DND-41 (cell line): ENCODE measurements around the gene FBXL19.

ENCODE experiments used
- ATAC-seq: fragments of 200-7000 bp; cut with Tn5 transposase; 3 replicates; pipeline ENCODE4 v1.9.1; 2021; ENCODE audit warnings: low read depth; ENCODE audit not compliant: insufficient read depth
- DNase-seq: peaks from one replicate; pipeline ENCODE4 v3.0.0-alpha.2; 2020
- H2AFZ ChIP-seq: 2 replicates; pipeline ENCODE4 v1.6.0; 2012; ENCODE audit warnings: low read depth, low read length
- H3K27ac ChIP-seq: 2 replicates; pipeline ENCODE4 v1.5.1; 2012; ENCODE audit warnings: low read length, inconsistent platforms
- H3K27me3 ChIP-seq: fragments of 200-600 bp; sonication (generic); 2 replicates; pipeline ENCODE4 v1.6.0; 2012; ENCODE audit warnings: low read length, mild to moderate bottlenecking, inconsistent platforms; ENCODE audit not compliant: insufficient read depth, poor library complexity
- H3K36me3 ChIP-seq: 2 replicates; pipeline ENCODE4 v1.5.1; 2012; ENCODE audit warnings: low read length, inconsistent platforms; ENCODE audit not compliant: insufficient read depth
- H3K4me1 ChIP-seq: 2 replicates; pipeline ENCODE4 v1.5.1; 2012; ENCODE audit warnings: mild to moderate bottlenecking, low read length; ENCODE audit not compliant: insufficient read depth
- H3K4me2 ChIP-seq: 2 replicates; pipeline ENCODE4 v1.6.0; 2012; ENCODE audit warnings: mild to moderate bottlenecking, moderate library complexity, low read length, inconsistent platforms; ENCODE audit not compliant: insufficient read depth
- H3K4me3 ChIP-seq, 2 experiments: fragments of 200-600 bp in 1 of 2; shearing (Covaris generic) in 1 of 2; 2 replicates each; pipeline ENCODE4 v1.5.1; 2012 to 2016; ENCODE audit warnings: inconsistent platforms in 2 of 2, low read length in 2 of 2, mild to moderate bottlenecking in 2 of 2, low read depth in 1 of 2, moderate library complexity in 1 of 2
- H3K79me2 ChIP-seq: 2 replicates; pipeline ENCODE4 v1.6.0; 2012; ENCODE audit warnings: low read length, inconsistent platforms; ENCODE audit not compliant: insufficient read depth
- H3K9ac ChIP-seq: 2 replicates; pipeline ENCODE4 v1.6.0; 2012; ENCODE audit warnings: low read depth, mild to moderate bottlenecking, inconsistent platforms, low read length, moderate library complexity
- H3K9me3 ChIP-seq: 2 replicates; pipeline ENCODE4 v1.5.1; 2012; ENCODE audit warnings: low read length, moderate library complexity, mild to moderate bottlenecking, inconsistent platforms; ENCODE audit not compliant: insufficient read depth, severe bottlenecking
- H4K20me1 ChIP-seq: 2 replicates; pipeline ENCODE4 v1.6.0; 2012; ENCODE audit warnings: low read length; ENCODE audit not compliant: insufficient read depth
- EZH2 ChIP-seq: IDR thresholded peaks from 3 replicates; pipeline ENCODE4 v1.6.1; 2012; ENCODE audit warnings: borderline replicate concordance, low read depth, mild to moderate bottlenecking, moderate library complexity, low read length, inconsistent platforms; ENCODE audit not compliant: severe bottlenecking
- TF ChIP-seq, protein P1 (sequence below): IDR thresholded peaks from 2 replicates; pipeline ENCODE4 v1.5.1; 2012; ENCODE audit warnings: borderline replicate concordance, low read length, moderate library complexity, mild to moderate bottlenecking; ENCODE audit not compliant: poor library complexity, severe bottlenecking; ENCODE audit errors: extremely low read depth

FBXL19 gene

DNA sequence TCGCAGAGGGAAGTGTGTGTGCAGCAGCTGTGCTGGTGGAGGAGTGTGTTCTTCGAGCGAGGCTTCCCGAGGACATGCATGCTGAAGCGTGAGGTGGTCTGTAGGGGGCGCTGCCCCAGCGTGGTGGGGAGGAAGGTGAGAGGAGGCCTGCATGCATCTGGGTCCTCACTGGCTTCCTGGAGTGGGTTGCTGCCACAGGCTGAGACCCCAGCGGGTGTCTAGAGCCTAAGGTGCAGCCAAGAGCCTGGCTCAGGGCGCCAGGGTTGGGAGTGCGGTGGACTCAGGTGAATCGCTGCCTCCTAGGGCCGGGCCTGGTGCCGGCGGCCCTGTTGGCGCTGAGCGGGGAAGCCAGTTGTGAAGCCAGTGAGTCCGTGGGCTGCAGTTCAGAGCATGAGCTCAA, 54.1 kb downstream of the FBXL19 start:
- no peak overlapping the region for H3K4me2 ChIP-seq
- no peaks in the 10 kb centered on the region for H3K27me3 ChIP-seq
- H3K9me3 ChIP-seq = no peaks in the 10 kb centered on the region
- no peaks in the 10 kb centered on the region for H3K79me2 ChIP-seq
- H3K9ac ChIP-seq = no peak overlapping the region
- H3K4me3 ChIP-seq = no peak overlapping the region
- H2AFZ ChIP-seq = no peak overlapping the region
- peaks cover 14% of the 10 kb centered on the region for H4K20me1 ChIP-seq
- no peak overlapping the region for H3K27ac ChIP-seq
- DNase-seq (peak; percentile 33), ATAC-seq (no peak; the same call in 2 of the 3 replicates)
- H3K4me1 ChIP-seq = no peaks in the 10 kb centered on the region
- TF ChIP-seq, protein P1, sequence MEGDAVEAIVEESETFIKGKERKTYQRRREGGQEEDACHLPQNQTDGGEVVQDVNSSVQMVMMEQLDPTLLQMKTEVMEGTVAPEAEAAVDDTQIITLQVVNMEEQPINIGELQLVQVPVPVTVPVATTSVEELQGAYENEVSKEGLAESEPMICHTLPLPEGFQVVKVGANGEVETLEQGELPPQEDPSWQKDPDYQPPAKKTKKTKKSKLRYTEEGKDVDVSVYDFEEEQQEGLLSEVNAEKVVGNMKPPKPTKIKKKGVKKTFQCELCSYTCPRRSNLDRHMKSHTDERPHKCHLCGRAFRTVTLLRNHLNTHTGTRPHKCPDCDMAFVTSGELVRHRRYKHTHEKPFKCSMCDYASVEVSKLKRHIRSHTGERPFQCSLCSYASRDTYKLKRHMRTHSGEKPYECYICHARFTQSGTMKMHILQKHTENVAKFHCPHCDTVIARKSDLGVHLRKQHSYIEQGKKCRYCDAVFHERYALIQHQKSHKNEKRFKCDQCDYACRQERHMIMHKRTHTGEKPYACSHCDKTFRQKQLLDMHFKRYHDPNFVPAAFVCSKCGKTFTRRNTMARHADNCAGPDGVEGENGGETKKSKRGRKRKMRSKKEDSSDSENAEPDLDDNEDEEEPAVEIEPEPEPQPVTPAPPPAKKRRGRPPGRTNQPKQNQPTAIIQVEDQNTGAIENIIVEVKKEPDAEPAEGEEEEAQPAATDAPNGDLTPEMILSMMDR = peak; percentile 65
- no peak for TF ChIP-seq EZH2
- peaks cover 93% of the 10 kb centered on the region for H3K36me3 ChIP-seq

DNA sequence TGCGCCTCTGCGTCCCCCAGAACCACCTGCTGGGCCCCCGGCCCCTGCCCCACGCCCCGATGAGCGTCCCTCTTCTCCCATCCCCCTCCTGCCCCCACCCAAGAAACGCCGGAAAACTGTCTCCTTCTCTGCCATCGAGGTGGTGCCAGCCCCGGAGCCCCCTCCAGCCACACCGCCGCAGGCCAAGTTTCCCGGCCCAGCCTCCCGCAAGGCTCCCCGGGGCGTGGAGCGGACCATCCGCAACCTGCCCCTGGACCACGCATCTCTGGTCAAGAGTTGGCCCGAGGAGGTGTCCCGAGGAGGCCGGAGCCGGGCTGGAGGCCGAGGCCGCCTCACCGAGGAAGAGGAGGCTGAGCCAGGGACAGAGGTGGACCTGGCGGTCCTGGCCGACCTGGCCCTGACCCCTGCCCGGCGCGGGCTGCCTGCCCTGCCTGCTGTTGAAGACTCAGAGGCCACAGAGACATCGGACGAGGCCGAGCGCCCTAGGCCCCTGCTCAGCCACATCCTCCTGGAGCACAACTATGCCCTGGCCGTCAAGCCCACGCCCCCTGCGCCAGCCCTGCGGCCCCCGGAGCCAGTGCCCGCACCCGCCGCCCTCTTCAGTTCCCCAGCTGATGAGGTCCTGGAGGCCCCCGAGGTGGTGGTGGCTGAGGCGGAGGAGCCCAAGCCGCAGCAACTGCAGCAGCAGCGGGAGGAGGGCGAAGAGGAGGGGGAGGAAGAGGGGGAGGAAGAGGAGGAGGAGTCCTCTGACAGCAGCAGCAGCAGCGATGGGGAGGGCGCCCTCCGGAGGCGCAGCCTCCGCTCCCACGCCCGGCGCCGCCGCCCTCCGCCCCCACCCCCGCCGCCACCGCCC, 56.0 kb downstream of the FBXL19 start:
- no peaks in the 10 kb centered on the region for H3K79me2 ChIP-seq
- H4K20me1 ChIP-seq = peaks cover 13% of the 10 kb centered on the region
- no peak overlapping the region for H3K27ac ChIP-seq
- no peak for DNase-seq
- TF ChIP-seq, protein P1 = no peak
- no peak for TF ChIP-seq EZH2
- no peaks in the 10 kb centered on the region for H3K27me3 ChIP-seq
- H2AFZ ChIP-seq = no peak overlapping the region
- no peak overlapping the region for H3K4me3 ChIP-seq
- H3K9me3 ChIP-seq = no peaks in the 10 kb centered on the region
- no peaks in the 10 kb centered on the region for H3K4me1 ChIP-seq
- peaks cover 93% of the 10 kb centered on the region for H3K36me3 ChIP-seq
- H3K4me2 ChIP-seq = no peak overlapping the region
- no peak overlapping the region for H3K9ac ChIP-seq
- ATAC-seq = no peak

DNA sequence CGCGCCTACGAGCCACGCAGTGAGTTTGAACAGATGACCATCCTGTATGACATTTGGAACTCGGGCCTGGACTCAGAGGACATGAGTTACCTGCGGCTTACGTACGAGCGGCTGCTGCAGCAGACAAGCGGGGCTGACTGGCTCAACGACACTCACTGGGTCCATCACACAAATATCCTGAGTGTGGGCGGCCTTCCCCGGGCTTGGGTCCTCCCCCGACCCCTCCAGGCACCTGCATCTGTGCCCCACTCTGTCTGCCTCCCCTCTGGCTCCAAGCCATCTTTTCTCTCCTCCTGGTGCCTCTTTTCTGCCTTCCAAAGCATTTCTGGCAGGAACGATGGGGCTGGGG, 56.6 kb downstream of the FBXL19 start:
- DNase-seq = no peak
- TF ChIP-seq, protein P1 = no peak
- no peak for TF ChIP-seq EZH2

More for the DNA sequence above, 56.6 kb downstream of the FBXL19 start:
- Histone ChIP-seq H3K79me2 (no peaks in the 10 kb centered on the region), H2AFZ (no peak overlapping the region), H3K9me3 (no peaks in the 10 kb centered on the region), H3K27me3 (no peaks in the 10 kb centered on the region), H3K4me2 (no peak overlapping the region), H4K20me1 (peaks cover 13% of the 10 kb centered on the region), H3K27ac (no peak overlapping the region), H3K4me1 (no peaks in the 10 kb centered on the region), H3K36me3 (peaks cover 90% of the 10 kb centered on the region), H3K4me3 (no peak overlapping the region), H3K9ac (no peak overlapping the region)
- no peak for ATAC-seq
